Measurements from ENCODE around the gene DCLK1.
"Not testable (repeated sequence)": the region's sequence is repeated elsewhere in the genome, so short reads cannot be mapped to it uniquely, and the experiment has no call there.

DCLK1 gene

GRCh38 chr13:36082806-36083205, 48.4 kb downstream of the DCLK1 start:
- DNase-seq: no peak

GRCh38 chr13:36082396-36082795, 48.8 kb downstream of the DCLK1 start:
- no peak for DNase-seq

- DNase-seq: no peak
Observed at GRCh38 chr13:36076211-36076610, 55.0 kb downstream of the DCLK1 start.

- DNase-seq: no peak
Observed at GRCh38 chr13:36074659-36075058, 56.5 kb downstream of the DCLK1 start.

- DNase-seq: no peak
Observed at GRCh38 chr13:36072152-36072935, 58.8 kb downstream of the DCLK1 start.

- DNase-seq: not testable (repeated sequence)
Observed at GRCh38 chr13:36070504-36071192, 60.5 kb downstream of the DCLK1 start.

- no peak for DNase-seq
Observed at GRCh38 chr13:36069881-36070366, 61.3 kb downstream of the DCLK1 start.

GRCh38 chr13:36068991-36069390, 62.2 kb downstream of the DCLK1 start:
- no peak for DNase-seq

GRCh38 chr13:36068566-36068965, 62.6 kb downstream of the DCLK1 start:
- no peak for DNase-seq

GRCh38 chr13:36067746-36068381, 63.3 kb downstream of the DCLK1 start:
- DNase-seq: no peak

GRCh38 chr13:36062249-36062648, 68.9 kb downstream of the DCLK1 start:
- no peak for DNase-seq

- DNase-seq: no peak
Observed at GRCh38 chr13:36061621-36062020, 69.6 kb downstream of the DCLK1 start.

GRCh38 chr13:36061054-36061453, 70.1 kb downstream of the DCLK1 start:
- DNase-seq: no peak

- DNase-seq: no peak
Observed at GRCh38 chr13:36059321-36059720, 71.9 kb downstream of the DCLK1 start.

- no peak for DNase-seq
Observed at GRCh38 chr13:36058116-36058515, 73.1 kb downstream of the DCLK1 start.

GRCh38 chr13:36057547-36057946, 73.6 kb downstream of the DCLK1 start:
- no peak for DNase-seq

GRCh38 chr13:36057041-36057440, 74.1 kb downstream of the DCLK1 start:
- no peak for DNase-seq

GRCh38 chr13:36055366-36055765, 75.8 kb downstream of the DCLK1 start:
- no peak for DNase-seq

GRCh38 chr13:36054041-36054440, 77.1 kb downstream of the DCLK1 start:
- DNase-seq: no peak

GRCh38 chr13:36051082-36051481, 80.1 kb downstream of the DCLK1 start:
- no peak for DNase-seq

GRCh38 chr13:36046672-36047071, 84.5 kb downstream of the DCLK1 start:
- no peak for DNase-seq

- no peak for DNase-seq
Observed at GRCh38 chr13:36038785-36039555, 92.2 kb downstream of the DCLK1 start.

- no peak for DNase-seq
Observed at GRCh38 chr13:36033035-36033434, 98.1 kb downstream of the DCLK1 start.

Data from activated effector memory CD4-positive, alpha-beta T cell treated with anti-CD3 and anti-CD28 coated beads, Interleukin-2, amount 50 U/mL, for 16 hours (primary cell).